B cell (primary cell): Measurements from ENCODE around the gene FAM120C.

Source experiments
- EZH2 ChIP-seq: IDR thresholded peaks from 2 replicates; pipeline ENCODE4 v1.6.1; 2012; ENCODE audit warnings: borderline replicate concordance, low read depth, mild to moderate bottlenecking, moderate library complexity, low read length; ENCODE audit not compliant: insufficient read depth, poor library complexity, severe bottlenecking
- TF ChIP-seq, protein P1 (sequence below): fragments of 200-600 bp; IDR thresholded peaks from one replicate; pipeline ENCODE4 v1.8.0; 2022; ENCODE audit warnings: antibody characterized with exemption, mild to moderate bottlenecking

DNA sequence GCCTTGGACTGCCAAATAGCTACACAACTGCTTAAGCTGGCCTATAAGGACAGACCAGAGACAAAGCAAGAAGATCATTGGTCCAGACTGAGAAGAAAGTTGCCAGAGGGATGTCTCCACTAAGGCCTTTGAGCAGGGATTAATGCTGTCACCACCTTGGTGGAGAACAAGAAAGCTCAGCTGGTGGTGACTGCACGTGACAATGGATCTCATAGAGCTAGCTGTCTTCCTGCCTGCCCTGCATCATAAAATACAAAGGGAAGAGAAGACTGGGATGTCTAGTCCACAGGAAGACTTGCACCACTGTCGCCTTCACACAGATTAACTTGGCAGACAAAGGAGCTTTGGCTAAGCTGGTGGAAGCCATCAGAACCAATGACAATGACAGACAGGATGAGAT lies 40.5 kb upstream of the FAM120C start:
- TF ChIP-seq EZH2, result no peak
- TF ChIP-seq, protein P1, sequence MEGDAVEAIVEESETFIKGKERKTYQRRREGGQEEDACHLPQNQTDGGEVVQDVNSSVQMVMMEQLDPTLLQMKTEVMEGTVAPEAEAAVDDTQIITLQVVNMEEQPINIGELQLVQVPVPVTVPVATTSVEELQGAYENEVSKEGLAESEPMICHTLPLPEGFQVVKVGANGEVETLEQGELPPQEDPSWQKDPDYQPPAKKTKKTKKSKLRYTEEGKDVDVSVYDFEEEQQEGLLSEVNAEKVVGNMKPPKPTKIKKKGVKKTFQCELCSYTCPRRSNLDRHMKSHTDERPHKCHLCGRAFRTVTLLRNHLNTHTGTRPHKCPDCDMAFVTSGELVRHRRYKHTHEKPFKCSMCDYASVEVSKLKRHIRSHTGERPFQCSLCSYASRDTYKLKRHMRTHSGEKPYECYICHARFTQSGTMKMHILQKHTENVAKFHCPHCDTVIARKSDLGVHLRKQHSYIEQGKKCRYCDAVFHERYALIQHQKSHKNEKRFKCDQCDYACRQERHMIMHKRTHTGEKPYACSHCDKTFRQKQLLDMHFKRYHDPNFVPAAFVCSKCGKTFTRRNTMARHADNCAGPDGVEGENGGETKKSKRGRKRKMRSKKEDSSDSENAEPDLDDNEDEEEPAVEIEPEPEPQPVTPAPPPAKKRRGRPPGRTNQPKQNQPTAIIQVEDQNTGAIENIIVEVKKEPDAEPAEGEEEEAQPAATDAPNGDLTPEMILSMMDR, result no peak
